Spleen (tissue), 7 donors: Measurements from ENCODE around the gene DDX24.

Experiments
- POLR2A ChIP-seq, 3 donors: fragments of 450-650 bp; IDR thresholded peaks; one replicate each; pipeline ENCODE4 v1.5.1; 2017; ENCODE audit warnings: antibody characterized with exemption in 3 of 3, mild to moderate bottlenecking in 1 of 3
- TF ChIP-seq, protein P1 (sequence below), 11 experiments: fragments of 200-600 bp in 7 of 11; fragments of 450-650 bp in 4 of 11; sonication (generic) in 4 of 11; IDR thresholded peaks in 8 of 11; conservative IDR thresholded peaks in 3 of 11; 1 replicate in 7 of 11; 2 replicates in 4 of 11; pipeline versions ENCODE4 v1.4.0 to v1.8.0; 2016 to 2021; ENCODE audit warnings: antibody characterized with exemption in 11 of 11, inconsistent platforms in 4 of 11, mild to moderate bottlenecking in 1 of 11
- donor health status: DM: no; HTN: no; CAD: no; lungs with moderate emphysema.
- donor health status: DM: no; HTN: no; CAD: no.
- donor health status: DM: no; HTN: no; CAD: no.

DNA sequence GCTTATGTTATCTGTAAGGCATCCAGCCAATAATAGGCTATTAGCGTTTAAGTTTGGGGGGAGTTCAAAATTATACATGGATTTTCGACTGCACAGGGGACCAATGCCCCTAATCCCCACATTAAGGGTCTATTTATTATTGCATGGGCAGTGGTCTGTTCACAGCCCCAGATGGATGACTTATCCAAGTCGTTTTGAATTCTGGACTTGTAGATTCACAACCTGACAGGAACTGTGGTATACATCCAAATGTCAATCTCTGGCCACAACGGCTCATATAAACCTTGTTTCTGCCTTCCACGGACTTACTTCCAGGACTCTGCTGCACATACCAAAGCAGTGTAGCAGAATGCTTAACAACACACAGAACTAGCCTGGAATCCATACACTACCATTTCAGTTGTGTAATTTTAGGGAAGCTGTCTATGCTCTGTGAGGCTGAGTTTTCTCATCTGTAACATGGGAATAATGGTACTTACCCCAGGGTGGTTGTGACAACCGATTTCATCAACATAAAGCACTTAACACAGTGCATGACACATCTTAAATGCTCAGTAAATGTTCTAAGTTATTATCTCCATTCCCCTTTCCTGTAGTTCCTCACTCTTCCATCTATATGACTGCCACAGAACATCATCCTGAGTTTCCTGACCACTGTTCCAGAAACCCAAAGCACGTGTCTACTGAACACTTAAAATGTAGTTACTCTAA lies 3.7 kb downstream of the DDX24 start:
- TF ChIP-seq, protein P1, sequence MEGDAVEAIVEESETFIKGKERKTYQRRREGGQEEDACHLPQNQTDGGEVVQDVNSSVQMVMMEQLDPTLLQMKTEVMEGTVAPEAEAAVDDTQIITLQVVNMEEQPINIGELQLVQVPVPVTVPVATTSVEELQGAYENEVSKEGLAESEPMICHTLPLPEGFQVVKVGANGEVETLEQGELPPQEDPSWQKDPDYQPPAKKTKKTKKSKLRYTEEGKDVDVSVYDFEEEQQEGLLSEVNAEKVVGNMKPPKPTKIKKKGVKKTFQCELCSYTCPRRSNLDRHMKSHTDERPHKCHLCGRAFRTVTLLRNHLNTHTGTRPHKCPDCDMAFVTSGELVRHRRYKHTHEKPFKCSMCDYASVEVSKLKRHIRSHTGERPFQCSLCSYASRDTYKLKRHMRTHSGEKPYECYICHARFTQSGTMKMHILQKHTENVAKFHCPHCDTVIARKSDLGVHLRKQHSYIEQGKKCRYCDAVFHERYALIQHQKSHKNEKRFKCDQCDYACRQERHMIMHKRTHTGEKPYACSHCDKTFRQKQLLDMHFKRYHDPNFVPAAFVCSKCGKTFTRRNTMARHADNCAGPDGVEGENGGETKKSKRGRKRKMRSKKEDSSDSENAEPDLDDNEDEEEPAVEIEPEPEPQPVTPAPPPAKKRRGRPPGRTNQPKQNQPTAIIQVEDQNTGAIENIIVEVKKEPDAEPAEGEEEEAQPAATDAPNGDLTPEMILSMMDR (IDR thresholded peaks at IDR 0.05 in 8 of 11, conservative IDR thresholded peaks at IDR 0.05 in 3 of 11): no peak
- no peak for TF ChIP-seq POLR2A (IDR thresholded peaks at IDR 0.05)
